K562 (cell line): ENCODE data around the gene DCTN1.

Experiments used
- ARHGAP35 ChIP-seq: fragments of 450-650 bp; IDR thresholded peaks from 2 replicates; pipeline ENCODE4 v1.6.1; 2018; ENCODE audit not compliant: partially characterized antibody
- CEBPB ChIP-seq: fragments of 450-650 bp; IDR thresholded peaks from 2 replicates; pipeline ENCODE4 v1.6.1; 2016; ENCODE audit warnings: missing genetic modification characterization, missing compliant biosample characterization
- EP300 ChIP-seq: IDR thresholded peaks from 2 replicates; pipeline ENCODE4 v1.6.1; 2012; ENCODE audit warnings: low read length, improper control_type of control experiment
- ESRRB ChIP-seq: fragments of 250-450 bp; sonication (Bioruptor Pico); IDR thresholded peaks from 2 replicates; pipeline ENCODE4 v1.5.0; 2020; ENCODE audit warnings: mild to moderate bottlenecking, moderate library complexity, borderline replicate concordance
- EZH2 ChIP-seq: IDR thresholded peaks from 2 replicates; pipeline ENCODE4 v1.6.1; 2012; ENCODE audit warnings: low read depth, mild to moderate bottlenecking, inconsistent platforms, low read length, borderline replicate concordance
- FOXJ3 ChIP-seq: sonication (generic); formaldehyde crosslinking; IDR thresholded peaks from 2 replicates; pipeline ENCODE4 v1.4.0; 2020; ENCODE audit warnings: mild to moderate bottlenecking, missing genetic modification reagents
- GABPA ChIP-seq: fragments of 200-800 bp; sonication (Bioruptor generic); conservative IDR thresholded peaks from 2 replicates; pipeline ENCODE4 v1.6.1; 2016; ENCODE audit warnings: low read depth, missing genetic modification characterization, missing compliant biosample characterization
- HDAC1 ChIP-seq, 2 experiments: fragments of 450-650 bp; IDR thresholded peaks; 2 replicates each; pipeline ENCODE4 v1.6.1; 2016 to 2017; ENCODE audit warnings: inconsistent platforms in 1 of 2, mild to moderate bottlenecking in 1 of 2, moderate library complexity in 1 of 2
- SMARCA4 ChIP-seq: fragments of 450-650 bp; IDR thresholded peaks from 2 replicates; pipeline ENCODE4 v1.6.1; 2016
- SP1 ChIP-seq: sonication (generic); formaldehyde crosslinking; IDR thresholded peaks from 2 replicates; pipeline ENCODE4 v1.8.1; 2022; ENCODE audit warnings: mild to moderate bottlenecking, missing genetic modification reagents
- TCF7L2 ChIP-seq: fragments of 150-350 bp; IDR thresholded peaks from 2 replicates; pipeline ENCODE4 v1.6.1; 2016; ENCODE audit warnings: low read depth, mild to moderate bottlenecking, low read length, moderate library complexity
- ZKSCAN3 ChIP-seq: fragments of 250-450 bp; sonication (Bioruptor Pico); IDR thresholded peaks from 2 replicates; pipeline ENCODE4 v1.4.0; 2020
- TF ChIP-seq, protein P1 (sequence below), 3 experiments: IDR thresholded peaks in 2 of 3; conservative IDR thresholded peaks in 1 of 3; 2 replicates each; pipeline ENCODE4 v1.5.1; 2011 to 2012; ENCODE audit warnings: low read length in 3 of 3, mild to moderate bottlenecking in 3 of 3, control low read depth in 2 of 3, improper control_type of control experiment in 1 of 3, inconsistent platforms in 1 of 3, low read depth in 1 of 3, mixed read lengths in 1 of 3, moderate library complexity in 1 of 3; ENCODE audit not compliant: insufficient read depth in 2 of 3
- TF ChIP-seq, protein P2 (sequence below): sonication (generic); formaldehyde crosslinking; IDR thresholded peaks from 2 replicates; pipeline ENCODE4 v1.8.1; 2023; ENCODE audit warnings: mild to moderate bottlenecking, missing genetic modification reagents

DNA sequence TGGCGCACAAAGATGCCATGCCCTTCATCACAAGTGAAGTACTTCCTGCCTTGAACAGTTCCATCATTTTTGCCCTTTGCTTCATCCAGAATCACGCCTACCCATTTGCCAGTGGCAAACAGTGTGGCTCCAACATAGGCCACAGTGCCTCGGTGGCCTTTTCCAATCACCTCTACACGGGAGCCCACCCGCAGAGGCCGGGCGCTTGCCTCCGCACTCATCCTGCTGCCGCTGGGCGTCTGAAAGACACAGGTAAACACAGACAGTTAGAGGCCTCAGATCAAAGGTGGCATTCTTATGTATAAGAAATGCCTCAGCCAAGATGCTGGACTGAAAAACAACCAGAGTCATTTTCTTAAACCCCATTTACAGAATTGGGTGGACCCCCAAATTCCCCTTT, 2.1 kb downstream of the DCTN1 start:
- TF ChIP-seq ESRRB, result no peak
- no peak for TF ChIP-seq EP300
- no peak for TF ChIP-seq EZH2
- no peak for TF ChIP-seq GABPA (tag)
- TF ChIP-seq CEBPB, result no peak
- TF ChIP-seq, protein P1, sequence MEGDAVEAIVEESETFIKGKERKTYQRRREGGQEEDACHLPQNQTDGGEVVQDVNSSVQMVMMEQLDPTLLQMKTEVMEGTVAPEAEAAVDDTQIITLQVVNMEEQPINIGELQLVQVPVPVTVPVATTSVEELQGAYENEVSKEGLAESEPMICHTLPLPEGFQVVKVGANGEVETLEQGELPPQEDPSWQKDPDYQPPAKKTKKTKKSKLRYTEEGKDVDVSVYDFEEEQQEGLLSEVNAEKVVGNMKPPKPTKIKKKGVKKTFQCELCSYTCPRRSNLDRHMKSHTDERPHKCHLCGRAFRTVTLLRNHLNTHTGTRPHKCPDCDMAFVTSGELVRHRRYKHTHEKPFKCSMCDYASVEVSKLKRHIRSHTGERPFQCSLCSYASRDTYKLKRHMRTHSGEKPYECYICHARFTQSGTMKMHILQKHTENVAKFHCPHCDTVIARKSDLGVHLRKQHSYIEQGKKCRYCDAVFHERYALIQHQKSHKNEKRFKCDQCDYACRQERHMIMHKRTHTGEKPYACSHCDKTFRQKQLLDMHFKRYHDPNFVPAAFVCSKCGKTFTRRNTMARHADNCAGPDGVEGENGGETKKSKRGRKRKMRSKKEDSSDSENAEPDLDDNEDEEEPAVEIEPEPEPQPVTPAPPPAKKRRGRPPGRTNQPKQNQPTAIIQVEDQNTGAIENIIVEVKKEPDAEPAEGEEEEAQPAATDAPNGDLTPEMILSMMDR (IDR thresholded peaks at IDR 0.05 in 2 of 3, conservative IDR thresholded peaks at IDR 0.05 in 1 of 3; ENCODE audit: insufficient read depth in 2 of 3, low read depth in 1 of 3, low read length in 3 of 3), result no peak
- no peak for TF ChIP-seq HDAC1 (IDR thresholded peaks at IDR 0.05)
- TF ChIP-seq SP1 (CRISPR knock-in tag), result no peak
- TF ChIP-seq, protein P2, sequence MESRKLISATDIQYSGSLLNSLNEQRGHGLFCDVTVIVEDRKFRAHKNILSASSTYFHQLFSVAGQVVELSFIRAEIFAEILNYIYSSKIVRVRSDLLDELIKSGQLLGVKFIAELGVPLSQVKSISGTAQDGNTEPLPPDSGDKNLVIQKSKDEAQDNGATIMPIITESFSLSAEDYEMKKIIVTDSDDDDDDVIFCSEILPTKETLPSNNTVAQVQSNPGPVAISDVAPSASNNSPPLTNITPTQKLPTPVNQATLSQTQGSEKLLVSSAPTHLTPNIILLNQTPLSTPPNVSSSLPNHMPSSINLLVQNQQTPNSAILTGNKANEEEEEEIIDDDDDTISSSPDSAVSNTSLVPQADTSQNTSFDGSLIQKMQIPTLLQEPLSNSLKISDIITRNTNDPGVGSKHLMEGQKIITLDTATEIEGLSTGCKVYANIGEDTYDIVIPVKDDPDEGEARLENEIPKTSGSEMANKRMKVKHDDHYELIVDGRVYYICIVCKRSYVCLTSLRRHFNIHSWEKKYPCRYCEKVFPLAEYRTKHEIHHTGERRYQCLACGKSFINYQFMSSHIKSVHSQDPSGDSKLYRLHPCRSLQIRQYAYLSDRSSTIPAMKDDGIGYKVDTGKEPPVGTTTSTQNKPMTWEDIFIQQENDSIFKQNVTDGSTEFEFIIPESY (CRISPR knock-in tag), result no peak
- TF ChIP-seq TCF7L2, result no peak
- TF ChIP-seq ARHGAP35, result no peak
- TF ChIP-seq SMARCA4, result no peak
- TF ChIP-seq FOXJ3 (CRISPR knock-in tag), result no peak
- TF ChIP-seq ZKSCAN3 (CRISPR knock-in tag), result no peak
